Measurements from ENCODE around the gene ZNF136.

Gene ZNF136

DNA sequence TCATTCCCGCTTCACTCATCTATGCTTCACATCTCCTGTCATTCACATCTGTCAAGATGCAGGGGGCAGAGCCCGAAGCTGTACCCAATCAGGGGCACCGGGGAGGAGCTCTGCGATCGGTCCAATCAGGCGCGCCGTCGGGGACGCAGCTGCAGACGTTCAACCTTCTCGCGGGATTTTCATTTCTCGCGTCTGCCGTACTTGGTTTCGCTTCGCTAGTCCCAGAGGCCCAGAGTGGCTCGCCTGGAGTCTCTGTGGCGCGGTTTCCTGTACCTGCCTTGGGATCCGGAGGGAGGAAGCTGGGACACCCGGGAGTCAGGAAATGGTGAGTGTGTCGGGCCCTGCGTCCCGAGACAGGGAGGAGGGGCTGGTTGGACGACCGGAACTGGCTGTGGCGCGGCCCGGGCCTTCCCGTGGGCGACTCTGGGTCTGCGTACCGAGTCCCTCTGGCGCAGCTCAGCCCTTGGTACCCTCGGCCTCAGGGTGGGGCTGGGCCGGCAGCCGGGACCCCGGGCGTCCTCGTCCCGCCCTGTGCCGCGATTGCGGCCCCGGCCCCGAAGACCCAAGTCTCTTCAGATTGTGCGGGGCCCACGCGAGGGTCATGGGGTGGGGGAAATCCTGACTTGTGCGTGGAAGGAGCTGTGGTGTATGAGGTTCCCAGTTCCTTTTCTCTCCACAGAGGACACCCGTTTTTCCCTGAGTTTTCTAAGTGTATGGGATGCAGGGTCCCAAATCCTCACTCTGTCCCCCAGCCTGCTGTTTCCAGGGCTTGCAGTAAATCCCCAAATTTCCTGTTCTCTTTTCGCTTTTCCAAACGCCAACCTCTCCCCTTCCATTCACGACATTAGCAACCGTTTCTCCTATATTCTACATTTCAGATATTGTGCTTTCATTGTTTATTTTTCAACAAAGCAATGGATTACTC, at the start of gene ZNF136:
TSS of gene ZNF136 (plus strand) at position 215 of the 925 bp plus-strand sequence. CDS start at position 323, 108 bp downstream.
- peak; percentile 91 for DNase-seq

- no peak for DNase-seq
Measured at GRCh38 chr19:12113121-12113520, 49.8 kb upstream of the ZNF136 start.

- no peak for DNase-seq
Measured at GRCh38 chr19:12117201-12117970, 45.5 kb upstream of the ZNF136 start.

DNA sequence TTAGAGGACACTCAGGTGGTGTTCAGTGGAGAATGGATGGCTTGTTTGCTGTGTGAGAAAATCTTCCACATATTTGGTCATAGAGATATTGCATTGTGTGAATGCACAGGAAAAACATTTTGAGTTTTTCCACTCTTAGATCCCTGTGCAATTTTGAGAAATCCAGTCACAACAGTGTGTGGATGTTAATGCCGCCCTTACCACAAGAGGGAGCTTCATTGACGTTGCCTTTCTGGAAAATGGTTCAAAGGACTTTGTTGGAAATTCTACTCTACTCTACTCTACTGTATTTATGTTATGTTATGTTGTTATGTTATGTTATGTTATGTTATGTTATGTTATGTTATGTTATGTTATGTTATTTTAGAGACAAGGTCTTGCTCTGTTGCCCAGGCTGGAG, 36.2 kb upstream of the ZNF136 start:
- DNase-seq: no peak

DNA sequence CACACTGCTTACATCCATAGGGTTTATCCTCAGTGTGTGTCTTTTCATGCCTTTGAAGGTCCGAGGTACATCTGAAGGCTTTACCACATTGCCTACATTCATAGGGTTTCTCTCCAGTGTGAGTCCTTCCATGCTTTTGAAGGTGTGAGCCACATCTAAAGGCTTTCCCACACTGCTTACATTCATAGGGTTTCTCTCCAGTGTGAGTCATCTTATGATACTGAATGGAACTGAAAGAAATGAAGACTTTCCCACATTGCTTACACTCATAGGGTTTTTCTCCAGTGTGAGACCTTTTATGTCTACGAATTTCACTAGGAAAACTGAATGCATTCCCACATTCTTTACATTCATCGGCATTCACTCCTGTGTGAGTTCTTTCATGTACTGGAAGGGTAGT, 29.8 kb upstream of the ZNF136 start:
- no peak for DNase-seq

DNA sequence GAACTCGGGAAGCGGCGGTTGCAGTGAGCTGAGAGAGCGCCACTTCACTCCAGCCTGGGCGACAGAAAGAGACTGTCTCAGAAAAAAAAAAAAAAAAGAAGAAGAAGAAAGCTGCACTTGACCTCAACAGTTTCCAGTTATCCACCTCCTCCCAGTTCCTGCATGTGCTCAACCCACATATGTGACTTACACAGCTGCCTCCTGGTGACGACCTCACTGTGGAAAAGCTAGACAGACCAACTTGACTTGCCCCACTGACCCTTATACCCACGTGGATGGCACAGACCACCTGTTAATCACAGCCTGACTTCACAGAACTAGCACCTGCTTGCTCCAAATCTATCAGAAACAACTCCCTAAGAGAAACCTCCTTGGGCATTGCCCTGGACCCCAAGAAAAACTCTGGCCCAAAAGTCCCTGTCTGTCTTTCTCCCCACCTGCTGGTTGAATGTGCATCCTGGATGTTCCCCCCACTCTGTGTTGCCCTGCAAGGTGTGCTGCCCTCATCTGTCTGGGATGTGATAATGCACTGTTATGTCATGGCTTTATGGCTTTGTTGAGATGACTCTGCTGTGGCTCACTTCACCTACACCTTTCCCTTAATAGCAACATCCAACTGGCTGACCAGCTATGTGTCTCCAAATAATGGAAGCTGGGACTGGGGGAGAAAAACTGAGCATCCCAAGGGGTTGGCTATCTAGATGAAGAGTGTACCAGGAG, 25.5 kb upstream of the ZNF136 start:
- DNase-seq: no peak

- DNase-seq: no peak
Measured at GRCh38 chr19:12139269-12139668, 23.6 kb upstream of the ZNF136 start.

GRCh38 chr19:12139885-12140544, 22.9 kb upstream of the ZNF136 start, which contains the start of gene ZNF20:
TSS of gene ZNF20 (minus strand) at chr19:12140350. CDS start at chr19:12140182, 168 bp downstream.
- peak; percentile 93 for DNase-seq

- peak; percentile 81 for DNase-seq
Measured at GRCh38 chr19:12140545-12141404, 22.1 kb upstream of the ZNF136 start.

- no peak for DNase-seq
Measured at GRCh38 chr19:12141405-12141736, 21.5 kb upstream of the ZNF136 start.

GRCh38 chr19:12145348-12145747, 17.5 kb upstream of the ZNF136 start:
- DNase-seq: no peak

GRCh38 chr19:12155324-12155860, 7.5 kb upstream of the ZNF136 start:
- no peak for DNase-seq

DNA sequence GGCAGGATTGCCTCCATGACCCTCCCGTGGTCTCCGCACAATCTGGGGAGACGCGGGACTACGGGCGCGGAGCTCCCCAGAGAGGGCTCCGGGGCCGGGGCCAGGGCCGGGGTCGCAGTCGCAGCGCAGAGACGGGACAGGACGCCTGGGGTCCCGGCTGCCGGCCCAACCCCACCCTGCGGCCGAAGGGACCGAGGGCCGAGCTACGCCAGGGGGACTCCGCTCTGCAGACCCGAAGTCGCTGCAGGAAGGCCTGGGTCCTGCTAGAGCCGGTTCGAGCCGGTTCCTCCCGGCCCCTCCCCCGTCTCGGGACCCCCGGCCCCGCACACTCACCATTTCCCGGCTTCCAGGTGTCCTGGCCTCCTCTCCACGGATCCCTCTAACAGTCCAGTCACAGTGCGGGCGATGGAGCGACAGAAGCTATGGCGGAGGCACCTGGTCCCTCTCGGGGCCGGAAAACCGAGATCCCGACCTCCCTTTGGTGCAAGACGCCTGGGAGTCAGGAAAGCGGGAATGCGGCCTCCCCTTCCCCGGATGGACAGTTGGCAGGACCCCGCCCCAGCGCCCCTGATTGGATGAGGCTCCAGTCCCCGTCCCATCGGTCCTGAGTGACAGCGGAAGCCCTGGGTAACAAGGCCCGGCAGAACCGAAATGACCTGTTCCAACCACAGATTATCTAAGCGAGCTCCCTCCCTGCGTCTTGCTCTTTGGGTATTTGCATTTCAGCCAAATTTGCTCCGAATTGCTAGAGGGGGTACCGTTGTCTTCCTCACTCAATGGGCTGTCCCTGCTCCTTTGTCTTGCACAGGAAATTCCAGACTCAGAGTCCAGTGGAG, 6.5 kb upstream of the ZNF136 start, which contains the start of gene ZNF625:
TSS of gene ZNF625 (minus strand) at position 512 of the 836 bp plus-strand sequence. CDS start at position 336, 176 bp downstream.
- peak; percentile 64 for DNase-seq

GRCh38 chr19:12159773-12160414, 3.0 kb upstream of the ZNF136 start:
- DNase-seq: no peak

GRCh38 chr19:12162513-12162881, 399 bp upstream of the ZNF136 start:
- no peak for DNase-seq

- no peak for DNase-seq
Measured at GRCh38 chr19:12163826-12164225, 930 bp downstream of the ZNF136 start.

DNA sequence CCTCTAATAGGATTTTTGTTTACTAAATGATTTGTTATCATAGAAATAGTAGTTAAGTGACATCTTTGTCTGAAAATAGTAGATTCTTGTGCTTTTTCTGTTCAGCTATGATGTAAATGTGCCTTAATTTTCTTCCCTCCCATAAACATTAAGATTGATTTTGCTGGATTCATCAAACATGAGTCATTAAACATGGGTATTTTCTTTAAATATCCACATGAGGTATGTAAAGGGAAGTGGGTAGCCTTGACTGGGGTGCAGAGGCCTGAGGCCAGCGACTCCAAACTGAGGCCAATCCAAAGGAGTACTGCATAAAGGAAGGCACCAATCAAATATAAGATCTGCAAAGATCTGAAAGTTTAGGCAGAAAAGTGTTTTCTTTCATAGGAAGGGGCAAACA, 3.7 kb downstream of the ZNF136 start:
- no peak for DNase-seq

DNA sequence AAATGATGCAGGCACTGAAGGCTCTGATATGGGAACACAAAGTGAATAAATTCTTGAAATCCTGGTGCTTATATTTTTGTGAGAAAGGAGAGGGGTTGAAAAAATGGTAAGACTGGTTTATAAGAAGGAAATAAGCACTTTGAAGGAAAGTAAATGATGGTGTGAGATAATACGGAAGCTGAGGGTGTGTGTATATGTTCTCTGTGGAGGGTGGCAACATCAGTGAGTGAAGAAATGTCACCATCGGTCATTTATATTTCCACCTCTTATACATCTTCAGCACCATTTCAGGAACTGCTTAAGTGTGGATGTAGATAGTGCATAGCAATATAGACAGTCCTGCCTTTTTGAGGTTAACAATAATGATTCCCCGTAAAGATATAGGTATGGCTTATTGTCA, 17.5 kb downstream of the ZNF136 start:
- no peak for DNase-seq

DNA sequence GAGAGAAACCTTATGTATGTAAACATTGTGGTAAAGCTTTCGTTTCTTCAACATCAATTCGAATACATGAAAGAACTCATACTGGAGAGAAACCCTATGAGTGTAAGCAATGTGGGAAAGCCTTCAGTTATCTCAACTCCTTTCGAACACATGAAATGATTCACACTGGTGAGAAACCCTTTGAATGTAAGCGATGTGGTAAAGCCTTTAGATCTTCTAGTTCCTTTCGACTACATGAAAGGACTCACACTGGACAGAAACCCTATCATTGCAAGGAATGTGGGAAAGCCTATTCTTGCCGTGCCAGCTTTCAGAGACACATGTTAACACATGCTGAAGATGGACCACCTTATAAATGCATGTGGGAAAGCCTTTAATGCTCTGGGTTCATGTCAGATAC, 24.7 kb downstream of the ZNF136 start:
- no peak for DNase-seq

Data from activated CD4-positive, CD25-positive, alpha-beta regulatory T cell treated with anti-CD3 and anti-CD28 coated beads, Interleukin-2, amount 50 U/mL, for 72 hours (primary cell).